Hepatocyte (in vitro differentiated cells): ENCODE measurements around the gene DLG2. TPM values are rescaled to one million over a fixed set of nuclear protein-coding genes. Genes with fewer than 3 reads are reported as not detected.
"Not testable (repeated sequence)": the region's sequence is repeated elsewhere in the genome, so short reads cannot be mapped to it uniquely, and the experiment has no call there.

Source experiments
- DNase-seq: peaks from one replicate; pipeline ENCODE4 v3.0.0-alpha.2; 2016; ENCODE audit warnings: low spot score
- H2AFZ ChIP-seq: fragments of 200-600 bp; sonication (generic); 2 replicates; pipeline ENCODE4 v1.6.0; 2016; ENCODE audit warnings: antibody characterized with exemption, mild to moderate bottlenecking
- H3K27ac ChIP-seq: fragments of 200-600 bp; sonication (generic); 2 replicates; pipeline ENCODE4 v1.5.1; 2016; ENCODE audit warnings: mild to moderate bottlenecking
- H3K27me3 ChIP-seq: fragments of 200-600 bp; sonication (generic); 2 replicates; pipeline ENCODE4 v1.6.1; 2016
- H3K36me3 ChIP-seq: fragments of 200-600 bp; sonication (generic); replicated peaks from 2 replicates; pipeline ENCODE4 v1.5.1; 2016; ENCODE audit warnings: low read depth; ENCODE audit not compliant: insufficient read depth
- H3K4me1 ChIP-seq: fragments of 200-600 bp; sonication (generic); 2 replicates; pipeline ENCODE4 v1.5.1; 2016; ENCODE audit warnings: mild to moderate bottlenecking, moderate library complexity; ENCODE audit not compliant: insufficient read depth
- H3K4me2 ChIP-seq: fragments of 200-600 bp; sonication (generic); 2 replicates; pipeline ENCODE4 v1.6.0; 2016
- H3K4me3 ChIP-seq: fragments of 200-600 bp; sonication (generic); 2 replicates; pipeline ENCODE4 v1.5.1; 2016; ENCODE audit warnings: mild to moderate bottlenecking
- H3K79me2 ChIP-seq: fragments of 200-600 bp; sonication (generic); 2 replicates; pipeline ENCODE4 v1.6.0; 2017; ENCODE audit warnings: mild to moderate bottlenecking
- H3K9me2 ChIP-seq: fragments of 200-600 bp; sonication (generic); replicated peaks from 2 replicates; pipeline ENCODE4 v1.6.0; 2017; ENCODE audit warnings: mild to moderate bottlenecking; ENCODE audit not compliant: insufficient read depth
- H3K9me3 ChIP-seq: fragments of 200-600 bp; sonication (generic); 2 replicates; pipeline ENCODE4 v1.5.1; 2016; ENCODE audit warnings: low read depth, mild to moderate bottlenecking
- H4K20me1 ChIP-seq: fragments of 200-600 bp; sonication (generic); 2 replicates; pipeline ENCODE4 v1.6.0; 2016; ENCODE audit warnings: mild to moderate bottlenecking; ENCODE audit not compliant: insufficient read depth, poor library complexity, severe bottlenecking
- CTCF ChIP-seq: fragments of 200-600 bp; sonication (generic); IDR thresholded peaks from 2 replicates; pipeline ENCODE4 v1.5.1; 2016; ENCODE audit warnings: antibody characterized with exemption, mild to moderate bottlenecking; ENCODE audit not compliant: poor library complexity
- EZH2 ChIP-seq: fragments of 200-600 bp; sonication (generic); IDR thresholded peaks from 2 replicates; pipeline ENCODE4 v1.6.1; 2016; ENCODE audit warnings: antibody characterized with exemption, mild to moderate bottlenecking, borderline replicate concordance
- EZH2phosphoT487 ChIP-seq: fragments of 200-600 bp; sonication (generic); IDR thresholded peaks from one replicate; pipeline ENCODE4 v1.6.1; 2018; ENCODE audit warnings: antibody characterized with exemption, mild to moderate bottlenecking, low read depth, moderate library complexity; ENCODE audit not compliant: unreplicated experiment, severe bottlenecking
- WGBS: methylation state at CpG from one replicate; pipeline ENCODE4 v1.1.6; 2016; ENCODE audit warnings: low lambda C conversion rate; ENCODE audit errors: missing lambda C conversion rate; 5-methylcytosine and 5-hydroxymethylcytosine counted together
- polyA plus RNA-seq: library from polyadenylated mRNA; unstranded; fragments of >200 nt; fragmentation: Nextera tagmentation; extraction: Ambion mirVana; gene quantifications from 2 replicates; pipeline ENCODE4 v1.2.1, GENCODE V29; 2016
- total RNA-seq: library from RNA; depleted of rRNA; stranded (reverse); fragments of >200 nt; gene quantifications from 2 replicates; pipeline ENCODE4 v1.2.3, GENCODE V29; 2014

Gene DLG2
- total and polyA plus RNA-seq, 2 experiments from 2014 or later, result 2.6 to 6.8 TPM

- Histone ChIP-seq H3K27ac (no peak overlapping the region), H3K27me3 (no peaks in the 10 kb centered on the region), H3K36me3 (no peaks in the 10 kb centered on the region), H3K4me3 (no peak overlapping the region), H2AFZ (no peak overlapping the region), H3K4me1 (no peaks in the 10 kb centered on the region), H3K79me2 (no peaks in the 10 kb centered on the region), H3K9me2 (no peaks in the 10 kb centered on the region), H3K9me3 (no peaks in the 10 kb centered on the region), H3K4me2 (no peak overlapping the region), H4K20me1 (no peaks in the 10 kb centered on the region)
- TF ChIP-seq EZH2 (no peak), CTCF (no peak)
- DNase-seq, result no peak
These were observed 1890.5 kb downstream of the DLG2 start for GRCh38 chr11:83736684-83737083.

GRCh38 chr11:83734120-83734519, 1893.0 kb downstream of the DLG2 start:
- Histone ChIP-seq H4K20me1 (no peaks in the 10 kb centered on the region), H3K9me3 (no peaks in the 10 kb centered on the region), H3K36me3 (no peaks in the 10 kb centered on the region), H3K79me2 (no peaks in the 10 kb centered on the region), H3K4me2 (no peak overlapping the region), H3K4me1 (no peaks in the 10 kb centered on the region), H3K4me3 (no peak overlapping the region), H2AFZ (no peak overlapping the region), H3K27me3 (no peaks in the 10 kb centered on the region), H3K27ac (no peak overlapping the region), H3K9me2 (no peaks in the 10 kb centered on the region)
- WGBS, result 89% methylated on average over 1 of the region's 1 CpG
- TF ChIP-seq EZH2 (no peak), CTCF (no peak), EZH2phosphoT487 (no peak)
- no peak for DNase-seq

GRCh38 chr11:83731288-83731687, 1895.9 kb downstream of the DLG2 start:
- H3K79me2 ChIP-seq, H3K4me3 ChIP-seq, DNase-seq, H3K27me3 ChIP-seq, H3K4me1 ChIP-seq, H3K4me2 ChIP-seq, H2AFZ ChIP-seq, H3K27ac ChIP-seq, H3K9me3 ChIP-seq, H3K36me3 ChIP-seq, H4K20me1 ChIP-seq, H3K9me2 ChIP-seq: not testable (repeated sequence)
- 98% methylated on average over 2 of the region's 2 CpGs for WGBS

- H3K4me3 ChIP-seq, result no peak overlapping the region
These were observed 1898.9 kb downstream of the DLG2 start for GRCh38 chr11:83728281-83728680.

GRCh38 chr11:83727251-83727650, 1899.9 kb downstream of the DLG2 start:
- no peaks in the 10 kb centered on the region for H4K20me1 ChIP-seq
- H3K4me1 ChIP-seq, result peaks cover 15% of the 10 kb centered on the region
- H3K79me2 ChIP-seq, result no peaks in the 10 kb centered on the region
- H3K9me2 ChIP-seq, result no peaks in the 10 kb centered on the region
- no peak overlapping the region for H2AFZ ChIP-seq
- H3K27ac ChIP-seq, result no peak overlapping the region
- WGBS, result 96% methylated on average over 1 of the region's 1 CpG
- no peaks in the 10 kb centered on the region for H3K27me3 ChIP-seq
- H3K36me3 ChIP-seq, result no peaks in the 10 kb centered on the region
- TF ChIP-seq EZH2phosphoT487, result no peak
- no peak for TF ChIP-seq CTCF
- TF ChIP-seq EZH2, result no peak
- H3K4me2 ChIP-seq, result no peak overlapping the region
- no peak overlapping the region for H3K4me3 ChIP-seq
- no peaks in the 10 kb centered on the region for H3K9me3 ChIP-seq
- DNase-seq, result no peak

More at GRCh38 chr11:83728281-83728680, 1898.9 kb downstream of the DLG2 start:
- no peak for TF ChIP-seq EZH2phosphoT487
- Histone ChIP-seq H2AFZ (no peak overlapping the region), H3K36me3 (no peaks in the 10 kb centered on the region), H3K79me2 (no peaks in the 10 kb centered on the region), H3K27ac (no peak overlapping the region), H3K4me1 (peaks cover 15% of the 10 kb centered on the region), H3K27me3 (no peaks in the 10 kb centered on the region), H3K9me2 (no peaks in the 10 kb centered on the region), H4K20me1 (no peaks in the 10 kb centered on the region), H3K9me3 (no peaks in the 10 kb centered on the region), H3K4me2 (no peak overlapping the region)
- no peak for DNase-seq
- 91% methylated on average over 2 of the region's 2 CpGs for WGBS
